HG03378 (cell line): ENCODE measurements around the gene MRE11.
"Not testable (repeated sequence)": the region's sequence is repeated elsewhere in the genome, so short reads cannot be mapped to it uniquely, and the experiment has no call there.

ENCODE experiments used
- ATAC-seq: cut with Tn5 transposase; IDR thresholded peaks from one replicate; pipeline ENCODE4 v1.9.1; 2021; ENCODE audit warnings: mild to moderate bottlenecking, moderate library complexity; ENCODE audit not compliant: unreplicated experiment

MRE11 gene

GRCh38 chr11:94433049-94433448 is 60.6 kb downstream of the MRE11 start:
- no peak for ATAC-seq

GRCh38 chr11:94424662-94425061 is 69.0 kb downstream of the MRE11 start:
- no peak for ATAC-seq

GRCh38 chr11:94424011-94424410 is 69.6 kb downstream of the MRE11 start:
- no peak for ATAC-seq

GRCh38 chr11:94423507-94423906 is 70.1 kb downstream of the MRE11 start:
- no peak for ATAC-seq

- no peak for ATAC-seq
Observed at GRCh38 chr11:94418123-94418765, 75.4 kb downstream of the MRE11 start.

- ATAC-seq = no peak
Observed at GRCh38 chr11:94417386-94417987, 76.2 kb downstream of the MRE11 start.

GRCh38 chr11:94405062-94405833 is 88.4 kb downstream of the MRE11 start:
- ATAC-seq = no peak

- no peak for ATAC-seq
Observed at GRCh38 chr11:94402355-94402754, 91.3 kb downstream of the MRE11 start.

GRCh38 chr11:94401773-94402265 is 91.8 kb downstream of the MRE11 start:
- no peak for ATAC-seq

GRCh38 chr11:94400839-94401772 is 92.5 kb downstream of the MRE11 start, which contains the start of gene GPR83:
Gene GPR83 (minus strand): TSS chr11:94401419. CDS start chr11:94401247, 172 bp downstream.
- no peak for ATAC-seq

GRCh38 chr11:94400457-94400838 is 93.2 kb downstream of the MRE11 start:
- ATAC-seq = no peak

GRCh38 chr11:94400050-94400449 is 93.6 kb downstream of the MRE11 start:
- ATAC-seq = no peak

GRCh38 chr11:94398101-94398500 is 95.5 kb downstream of the MRE11 start:
- ATAC-seq = no peak

- ATAC-seq = no peak
Observed at GRCh38 chr11:94396282-94396681, 97.4 kb downstream of the MRE11 start.

GRCh38 chr11:94391937-94392336 is 101.7 kb downstream of the MRE11 start:
- ATAC-seq = not testable (repeated sequence)

GRCh38 chr11:94379613-94380012 is 114.0 kb downstream of the MRE11 start:
- ATAC-seq = no peak

GRCh38 chr11:94376841-94377240 is 116.8 kb downstream of the MRE11 start:
- ATAC-seq = no peak

GRCh38 chr11:94370576-94370975 is 123.1 kb downstream of the MRE11 start:
- ATAC-seq = not testable (repeated sequence)
